Mesenchymal stem cell (in vitro differentiated cells and primary cell): ENCODE results near the gene BSPRY.
A peak's percentile ranks its signal among the peaks of the same experiment; 100 is the strongest.

Experiments used
- DNase-seq: peaks from one replicate; pipeline ENCODE4 v3.0.0-alpha.2; 2013
- H2AFZ ChIP-seq: one replicate; pipeline ENCODE4 v1.6.1; 2013; ENCODE audit warnings: low read depth, mild to moderate bottlenecking, control low read depth, inconsistent platforms, low read length, moderate library complexity
- H2AK5ac ChIP-seq: 2 replicates; pipeline ENCODE4 v1.6.1; 2013; ENCODE audit warnings: low read length, moderate library complexity, mild to moderate bottlenecking, inconsistent platforms; ENCODE audit not compliant: severe bottlenecking
- H2BK120ac ChIP-seq: one replicate; pipeline ENCODE4 v1.6.1; 2013; ENCODE audit warnings: low read depth, mild to moderate bottlenecking, inconsistent platforms, low read length, moderate library complexity
- H2BK12ac ChIP-seq, 2 experiments: one replicate each; pipeline ENCODE4 v1.6.1; 2013; ENCODE audit warnings: inconsistent platforms in 2 of 2, low read length in 2 of 2, mild to moderate bottlenecking in 2 of 2, moderate library complexity in 2 of 2, control low read depth in 1 of 2
- H2BK15ac ChIP-seq: one replicate; pipeline ENCODE4 v1.6.1; 2013; ENCODE audit warnings: mild to moderate bottlenecking, low read depth, inconsistent platforms; ENCODE audit not compliant: poor library complexity, severe bottlenecking
- H2BK5ac ChIP-seq: 2 replicates; pipeline ENCODE4 v1.6.1; 2013; ENCODE audit warnings: low read depth, mild to moderate bottlenecking, low read length, control low read depth, inconsistent platforms; ENCODE audit not compliant: poor library complexity, severe bottlenecking
- H3K14ac ChIP-seq, 2 experiments: one replicate each; pipeline ENCODE4 v1.6.1; 2013; ENCODE audit warnings: inconsistent platforms in 2 of 2, low read length in 2 of 2, control low read depth in 1 of 2, mild to moderate bottlenecking in 1 of 2, moderate library complexity in 1 of 2
- H3K18ac ChIP-seq, 2 experiments: one replicate each; pipeline ENCODE4 v1.6.1; 2013; ENCODE audit warnings: inconsistent platforms in 2 of 2, low read length in 2 of 2, control low read depth in 1 of 2, low read depth in 1 of 2, mild to moderate bottlenecking in 1 of 2
- H3K23ac ChIP-seq, 2 experiments: one replicate each; pipeline ENCODE4 v1.6.1; 2013; ENCODE audit warnings: inconsistent platforms in 2 of 2, low read length in 2 of 2, mild to moderate bottlenecking in 2 of 2, moderate library complexity in 2 of 2, control low read depth in 1 of 2
- H3K27ac ChIP-seq: 2 replicates; pipeline ENCODE4 v1.5.1; 2013; ENCODE audit warnings: mild to moderate bottlenecking, moderate library complexity, low read length, control low read depth, inconsistent platforms; ENCODE audit not compliant: poor library complexity, severe bottlenecking
- H3K27me3 ChIP-seq, 2 experiments: 2 replicates each; pipeline versions ENCODE4 v1.6.1 to v1.7.0; 2013; ENCODE audit warnings: low read length in 2 of 2, mild to moderate bottlenecking in 2 of 2, moderate library complexity in 2 of 2, control low read depth in 1 of 2, inconsistent platforms in 1 of 2; ENCODE audit not compliant: control insufficient read depth in 1 of 2, insufficient read depth in 1 of 2
- H3K36me3 ChIP-seq, 2 experiments: 2 replicates each; pipeline versions ENCODE4 v1.6.1 to v1.7.0; 2013; ENCODE audit warnings: low read length in 2 of 2, control low read depth in 1 of 2, inconsistent platforms in 1 of 2, low read depth in 1 of 2, mild to moderate bottlenecking in 1 of 2; ENCODE audit not compliant: insufficient read depth in 2 of 2, control insufficient read depth in 1 of 2
- H3K4ac ChIP-seq, 2 experiments: one replicate each; pipeline ENCODE4 v1.6.1; 2013; ENCODE audit warnings: inconsistent platforms in 2 of 2, low read length in 2 of 2, mild to moderate bottlenecking in 2 of 2, moderate library complexity in 2 of 2, control low read depth in 1 of 2, low read depth in 1 of 2
- H3K4me1 ChIP-seq: 2 replicates; pipeline ENCODE4 v1.6.1; 2013; ENCODE audit warnings: low read depth, low read length, control low read depth; ENCODE audit not compliant: control insufficient read depth, insufficient read depth
- H3K4me2 ChIP-seq: 2 replicates; pipeline ENCODE4 v1.6.1; 2013; ENCODE audit warnings: low read length, mild to moderate bottlenecking, inconsistent platforms; ENCODE audit not compliant: poor library complexity, severe bottlenecking
- H3K4me3 ChIP-seq, 2 experiments: 2 replicates each; pipeline versions ENCODE4 v1.5.1 to v1.7.0; 2013; ENCODE audit warnings: low read length in 2 of 2, mild to moderate bottlenecking in 2 of 2, control low read depth in 1 of 2, low read depth in 1 of 2; ENCODE audit not compliant: insufficient read depth in 1 of 2
- H3K79me1 ChIP-seq: replicated peaks from 2 replicates; pipeline ENCODE4 v1.6.1; 2013; ENCODE audit warnings: mild to moderate bottlenecking, control low read depth, low read length, inconsistent platforms; ENCODE audit not compliant: poor library complexity, severe bottlenecking
- H3K9ac ChIP-seq: 2 replicates; pipeline ENCODE4 v1.7.0; 2013; ENCODE audit warnings: mild to moderate bottlenecking, low read length, moderate library complexity
- H3K9me3 ChIP-seq: 2 replicates; pipeline ENCODE4 v1.7.0; 2013; ENCODE audit warnings: mild to moderate bottlenecking, low read length; ENCODE audit not compliant: control insufficient read depth
- H4K8ac ChIP-seq: one replicate; pipeline ENCODE4 v1.6.1; 2013; ENCODE audit warnings: inconsistent platforms, mild to moderate bottlenecking, low read length, moderate library complexity
- H4K91ac ChIP-seq: one replicate; pipeline ENCODE4 v1.6.1; 2013; ENCODE audit warnings: mild to moderate bottlenecking, low read length, inconsistent platforms
- WGBS: methylation state at CpG from one replicate; pipeline ENCODE4 v1.1.7; 2013; ENCODE audit warnings: mixed read lengths; 5-methylcytosine and 5-hydroxymethylcytosine counted together

The BSPRY gene

GRCh38 chr9:113340011-113340699 lies 9.2 kb upstream of the BSPRY start, which contains the start of gene WDR31:
WDR31 (minus strand) TSS chr9:113340275; CDS start chr9:113332022, 8,253 bp downstream.
- WGBS = 2% methylated on average over 46 of the region's 46 CpGs
- H2BK12ac ChIP-seq = no peak within 1 kb of the TSS

GRCh38 chr9:113341712-113342410 lies 7.5 kb upstream of the BSPRY start:
- Histone ChIP-seq H3K23ac (no peak overlapping the region), H2AK5ac (no peak overlapping the region), H3K4me2 (no peak overlapping the region), H3K9ac (no peak overlapping the region), H2BK15ac (no peak overlapping the region), H2BK12ac (no peak overlapping the region), H3K9me3 (no peaks in the 10 kb centered on the region), H3K4ac (no peak overlapping the region), H3K27ac (no peak overlapping the region), H2BK120ac (no peak overlapping the region), H3K27me3 (peaks cover 0 to 3% of the 10 kb centered on the region in 2 experiments), H3K14ac (no peak overlapping the region), H4K8ac (no peak overlapping the region), H2AFZ (no peak overlapping the region), H3K18ac (no peak overlapping the region), H3K4me1 (peaks cover 2% of the 10 kb centered on the region), H3K79me1 (no peaks in the 10 kb centered on the region), H3K36me3 (no peaks in the 10 kb centered on the region), H3K4me3 (no peak overlapping the region), H2BK5ac (no peak overlapping the region), H4K91ac (no peak overlapping the region)
- 70% methylated on average over 9 of the region's 9 CpGs for WGBS
- DNase-seq = peak; percentile 24

More at GRCh38 chr9:113340011-113340699, 9.2 kb upstream of the BSPRY start, which contains the start of gene WDR31:
- Histone ChIP-seq H3K14ac (no peak within 1 kb of the TSS), H2BK120ac (no peak within 1 kb of the TSS), H3K79me1 (no peaks in the 10 kb centered on the region), H4K8ac (peak within 1 kb of the TSS; percentile 90), H3K4me3 (peak within 1 kb of the TSS; percentile 93 to 95), H3K27me3 (no peaks in the 10 kb centered on the region), H2AK5ac (no peak within 1 kb of the TSS), H3K27ac (peak within 1 kb of the TSS; percentile 45), H3K9ac (peak within 1 kb of the TSS; percentile 93), H4K91ac (peak within 1 kb of the TSS; percentile 40), H2BK15ac (no peak within 1 kb of the TSS), H3K4me2 (peak within 1 kb of the TSS; percentile 57), H3K4me1 (peaks cover 2% of the 10 kb centered on the region), H3K36me3 (no peaks in the 10 kb centered on the region), H3K23ac (no peak within 1 kb of the TSS), H2AFZ (peak within 1 kb of the TSS; percentile 87), H3K9me3 (no peaks in the 10 kb centered on the region), H3K18ac (peak within 1 kb of the TSS; percentile 54 to 94), H2BK5ac (no peak within 1 kb of the TSS), H3K4ac (peak within 1 kb of the TSS in 1 of 2 experiments; percentile 28)
- peak; percentile 89 for DNase-seq

GRCh38 chr9:113343732-113344231 lies 5.6 kb upstream of the BSPRY start:
- peak overlapping the region; percentile 79 for H4K8ac ChIP-seq
- no peak overlapping the region for H3K4me2 ChIP-seq
- no peak overlapping the region for H4K91ac ChIP-seq
- no peak overlapping the region for H2BK12ac ChIP-seq
- peaks cover 0 to 20% of the 10 kb centered on the region in 2 experiments for H3K27me3 ChIP-seq
- H2AFZ ChIP-seq = peak overlapping the region; percentile 29
- no peaks in the 10 kb centered on the region for H3K36me3 ChIP-seq
- DNase-seq = peak; percentile 96
- H3K4ac ChIP-seq = no peak overlapping the region
- H3K4me1 ChIP-seq = peaks cover 2% of the 10 kb centered on the region
- no peak overlapping the region for H2AK5ac ChIP-seq
- H2BK5ac ChIP-seq = no peak overlapping the region
- H3K9me3 ChIP-seq = no peaks in the 10 kb centered on the region
- H2BK120ac ChIP-seq = no peak overlapping the region
- H3K18ac ChIP-seq = peak overlapping the region in 1 of 2 experiments; percentile 6
- H3K27ac ChIP-seq = no peak overlapping the region
- WGBS = 60% methylated on average over 1 of the region's 1 CpG
- peak overlapping the region in 1 of 2 experiments; percentile 23 for H3K23ac ChIP-seq
- no peak overlapping the region for H2BK15ac ChIP-seq
- no peak overlapping the region for H3K14ac ChIP-seq
- H3K9ac ChIP-seq = peak overlapping the region; percentile 77
- H3K4me3 ChIP-seq = no peak overlapping the region
- H3K79me1 ChIP-seq = no peaks in the 10 kb centered on the region

GRCh38 chr9:113345190-113345589 lies 4.2 kb upstream of the BSPRY start:
- no CpG with 5 or more reads among the region's 2 CpGs for WGBS
- H3K4me1 ChIP-seq = peaks cover 6% of the 10 kb centered on the region
- H3K79me1 ChIP-seq = no peaks in the 10 kb centered on the region
- H3K9ac ChIP-seq = no peak overlapping the region
- no peak overlapping the region for H2BK5ac ChIP-seq
- no peaks in the 10 kb centered on the region for H3K36me3 ChIP-seq
- H3K9me3 ChIP-seq = no peaks in the 10 kb centered on the region
- H2BK120ac ChIP-seq = no peak overlapping the region
- no peak overlapping the region for H2AFZ ChIP-seq
- no peak for DNase-seq
- no peak overlapping the region for H2BK15ac ChIP-seq
- no peak overlapping the region for H3K4me3 ChIP-seq
- H3K4me2 ChIP-seq = no peak overlapping the region
- no peak overlapping the region for H3K14ac ChIP-seq
- H4K91ac ChIP-seq = no peak overlapping the region
- no peak overlapping the region for H4K8ac ChIP-seq
- peaks cover 10 to 31% of the 10 kb centered on the region in 2 experiments for H3K27me3 ChIP-seq
- no peak overlapping the region for H3K27ac ChIP-seq
- no peak overlapping the region for H2AK5ac ChIP-seq
- H2BK12ac ChIP-seq = no peak overlapping the region
- no peak overlapping the region for H3K23ac ChIP-seq
- no peak overlapping the region for H3K18ac ChIP-seq
- no peak overlapping the region for H3K4ac ChIP-seq
